ENCODE measurements around the gene TRABD2B.
"Not testable (repeated sequence)": the region's sequence is repeated elsewhere in the genome, so short reads cannot be mapped to it uniquely, and the experiment has no call there.

DNA sequence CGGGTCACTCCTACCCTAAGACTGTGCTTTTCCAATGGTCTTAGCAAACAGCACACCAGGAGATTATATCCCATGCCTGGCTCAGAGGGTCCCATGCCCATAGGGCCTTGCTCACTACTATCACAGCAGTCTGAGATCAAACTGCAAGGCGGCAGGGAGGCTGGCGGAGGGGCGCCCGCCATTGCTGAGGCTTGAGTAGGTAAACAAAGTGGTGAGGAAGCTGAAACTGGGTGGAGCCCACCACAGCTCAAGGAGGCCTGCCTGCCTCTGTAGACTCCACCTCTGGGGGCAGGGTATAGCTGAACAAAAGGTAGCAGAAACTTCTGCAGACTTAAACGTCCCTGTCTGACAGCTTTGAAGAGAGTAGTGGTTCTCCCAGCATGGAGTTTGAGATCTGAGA is 40.7 kb downstream of the TRABD2B start:
- TF ChIP-seq, protein P1, sequence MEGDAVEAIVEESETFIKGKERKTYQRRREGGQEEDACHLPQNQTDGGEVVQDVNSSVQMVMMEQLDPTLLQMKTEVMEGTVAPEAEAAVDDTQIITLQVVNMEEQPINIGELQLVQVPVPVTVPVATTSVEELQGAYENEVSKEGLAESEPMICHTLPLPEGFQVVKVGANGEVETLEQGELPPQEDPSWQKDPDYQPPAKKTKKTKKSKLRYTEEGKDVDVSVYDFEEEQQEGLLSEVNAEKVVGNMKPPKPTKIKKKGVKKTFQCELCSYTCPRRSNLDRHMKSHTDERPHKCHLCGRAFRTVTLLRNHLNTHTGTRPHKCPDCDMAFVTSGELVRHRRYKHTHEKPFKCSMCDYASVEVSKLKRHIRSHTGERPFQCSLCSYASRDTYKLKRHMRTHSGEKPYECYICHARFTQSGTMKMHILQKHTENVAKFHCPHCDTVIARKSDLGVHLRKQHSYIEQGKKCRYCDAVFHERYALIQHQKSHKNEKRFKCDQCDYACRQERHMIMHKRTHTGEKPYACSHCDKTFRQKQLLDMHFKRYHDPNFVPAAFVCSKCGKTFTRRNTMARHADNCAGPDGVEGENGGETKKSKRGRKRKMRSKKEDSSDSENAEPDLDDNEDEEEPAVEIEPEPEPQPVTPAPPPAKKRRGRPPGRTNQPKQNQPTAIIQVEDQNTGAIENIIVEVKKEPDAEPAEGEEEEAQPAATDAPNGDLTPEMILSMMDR (IDR thresholded peaks at IDR 0.05; ENCODE audit: insufficient read depth, low read depth, low read length) = not testable (repeated sequence)
- not testable (repeated sequence) for TF ChIP-seq EZH2 (IDR thresholded peaks at IDR 0.05; ENCODE audit: insufficient read depth, low read length)
